Right ventricle myocardium inferior (tissue), 1 donor: ENCODE data around the gene RECK. TPM values are rescaled to one million over a fixed set of nuclear protein-coding genes. Genes with fewer than 3 reads are reported as not detected.

ENCODE experiments used
- ATAC-seq: fragments of 200-7000 bp; cut with Tn5 transposase; one replicate; pipeline ENCODE4 v1.9.1; 2020; ENCODE audit warnings: mild to moderate bottlenecking, moderate library complexity
- DNase-seq: peaks from one replicate; pipeline ENCODE4 v3.0.0; 2021; ENCODE audit errors: missing footprints
- intact Hi-C: fragments of 100-400 bp; cut with DNase I; formaldehyde crosslinking; loops from one replicate; pipeline ENCODE4 v1.11.0; 2022
- total RNA-seq: library from RNA; stranded (reverse); fragmentation: NEBNext Ultra II Directional; extraction: Animal tissue kit (Norgen Biotek cat#: 25700); gene quantifications from one replicate; pipeline ENCODE4 v1.2.1, GENCODE V29; 2021
- donor health status: DM: no; HTN: yes; CAD: no; lungs with severe emphysema.

RECK gene
- total RNA-seq, 1 donor from 2014 or later, result 5.5 TPM

DNA sequence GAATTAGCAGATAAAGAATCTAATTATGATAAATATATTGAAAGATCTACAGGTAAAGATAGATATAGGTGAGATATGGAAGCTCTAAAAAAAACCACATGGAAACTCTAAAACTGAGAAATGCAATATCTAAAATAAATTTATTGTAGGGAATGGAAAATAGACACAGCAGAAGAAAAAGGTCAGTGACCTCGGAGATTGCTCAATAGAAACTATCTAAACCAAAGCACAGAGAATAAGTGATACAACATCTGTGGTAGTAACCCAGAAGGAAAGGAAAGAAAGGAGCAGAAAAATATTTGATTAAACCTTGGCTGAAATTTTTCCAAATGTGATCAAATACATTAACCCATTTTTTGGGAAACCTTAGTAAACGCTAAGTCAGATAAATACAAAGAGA lies 56.7 kb downstream of the RECK start:
- no peak for ATAC-seq
- intact Hi-C loops, result no loop called here

DNA sequence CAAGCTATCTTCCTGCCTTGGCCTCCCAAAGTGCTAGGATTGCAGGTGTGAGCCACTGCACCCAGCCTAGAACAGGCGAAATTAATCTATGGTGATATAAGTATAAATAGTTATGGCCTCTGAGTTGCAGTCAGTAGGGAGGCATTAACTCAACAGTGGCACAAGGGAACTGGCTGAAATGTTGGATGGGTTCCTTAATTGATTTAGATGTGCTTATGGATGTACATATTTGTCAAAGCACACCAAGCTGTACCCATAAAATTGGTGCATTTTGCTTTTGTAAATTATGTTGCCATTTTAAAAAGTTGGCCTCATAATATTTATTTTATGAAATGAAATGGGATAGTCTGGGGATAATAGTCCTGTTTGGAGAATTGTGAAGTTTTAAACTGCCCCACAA lies 63.0 kb downstream of the RECK start:
- DNase-seq (no peak), ATAC-seq (no peak)
- intact Hi-C loops, result loop anchor here (10.0 kb wide), 1 partner anchor 225 kb away; no protein-coding TSS in a partner anchor

More for the DNA sequence above, 56.7 kb downstream of the RECK start:
- no peak for DNase-seq

DNA sequence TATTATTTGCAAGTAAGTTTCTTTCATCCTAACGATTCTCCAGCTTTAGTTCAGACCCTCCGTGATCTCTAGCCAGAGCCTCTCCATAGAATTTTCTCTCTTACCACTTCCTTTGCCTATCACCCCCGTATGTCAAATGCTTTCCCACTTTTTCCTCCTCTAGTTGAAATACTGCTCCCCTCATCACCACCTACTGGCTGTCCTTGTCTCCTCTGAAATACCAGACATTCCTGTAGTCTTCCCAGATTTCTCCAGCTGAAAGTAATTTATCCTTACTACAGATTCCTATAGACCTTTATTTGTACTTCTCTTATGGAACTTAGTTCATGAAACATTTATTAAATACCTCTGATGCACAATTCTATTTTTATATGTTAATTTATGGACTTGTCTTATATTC lies 63.8 kb downstream of the RECK start:
- intact Hi-C loops, result loop anchor here (10.0 kb wide), 1 partner anchor 224 kb away; no protein-coding TSS in a partner anchor
- ATAC-seq, result no peak

DNA sequence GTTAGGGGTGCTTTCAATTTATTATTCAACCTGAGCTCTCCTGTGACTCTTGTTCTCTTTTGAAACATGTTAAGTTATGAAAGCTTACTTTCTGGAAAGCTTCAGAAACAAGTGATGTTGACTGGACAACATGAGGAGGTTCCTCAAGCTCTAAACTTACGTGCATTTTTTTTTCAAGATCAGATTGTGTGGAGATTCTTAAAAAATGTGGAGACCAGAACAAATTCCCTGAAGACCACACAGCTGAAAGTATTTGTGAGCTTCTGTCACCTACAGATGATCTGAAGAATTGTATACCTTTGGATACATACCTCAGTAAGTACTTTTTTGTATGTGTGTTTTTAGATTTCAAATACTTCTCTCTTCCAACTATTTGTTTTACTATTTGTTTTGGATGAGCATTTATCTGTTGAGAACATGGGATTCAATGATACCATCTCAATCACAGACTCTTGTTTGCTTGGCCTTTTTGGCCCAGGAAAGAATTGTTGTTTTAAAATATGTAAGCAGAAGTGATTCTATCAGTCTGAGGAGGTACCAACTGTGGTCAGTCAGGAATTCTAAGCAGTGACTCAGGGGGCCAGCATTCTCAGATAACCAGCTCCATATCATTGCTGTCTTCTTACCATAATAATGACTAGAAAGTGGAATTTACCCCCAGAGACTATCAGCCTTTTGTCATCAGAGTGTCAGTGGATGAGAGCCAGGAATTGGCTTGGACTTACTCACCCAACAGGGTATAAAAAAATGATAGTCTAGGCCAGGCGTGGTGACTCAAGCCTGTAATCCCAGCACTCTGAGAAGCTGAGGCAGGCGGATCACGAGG lies 65.4 kb downstream of the RECK start:
- DNase-seq, result no peak
- intact Hi-C loops, result loop anchor here (10.0 kb wide), 1 partner anchor 223 kb away; no protein-coding TSS in a partner anchor
- no peak for ATAC-seq

More for the DNA sequence above, 63.8 kb downstream of the RECK start:
- DNase-seq, result no peak

DNA sequence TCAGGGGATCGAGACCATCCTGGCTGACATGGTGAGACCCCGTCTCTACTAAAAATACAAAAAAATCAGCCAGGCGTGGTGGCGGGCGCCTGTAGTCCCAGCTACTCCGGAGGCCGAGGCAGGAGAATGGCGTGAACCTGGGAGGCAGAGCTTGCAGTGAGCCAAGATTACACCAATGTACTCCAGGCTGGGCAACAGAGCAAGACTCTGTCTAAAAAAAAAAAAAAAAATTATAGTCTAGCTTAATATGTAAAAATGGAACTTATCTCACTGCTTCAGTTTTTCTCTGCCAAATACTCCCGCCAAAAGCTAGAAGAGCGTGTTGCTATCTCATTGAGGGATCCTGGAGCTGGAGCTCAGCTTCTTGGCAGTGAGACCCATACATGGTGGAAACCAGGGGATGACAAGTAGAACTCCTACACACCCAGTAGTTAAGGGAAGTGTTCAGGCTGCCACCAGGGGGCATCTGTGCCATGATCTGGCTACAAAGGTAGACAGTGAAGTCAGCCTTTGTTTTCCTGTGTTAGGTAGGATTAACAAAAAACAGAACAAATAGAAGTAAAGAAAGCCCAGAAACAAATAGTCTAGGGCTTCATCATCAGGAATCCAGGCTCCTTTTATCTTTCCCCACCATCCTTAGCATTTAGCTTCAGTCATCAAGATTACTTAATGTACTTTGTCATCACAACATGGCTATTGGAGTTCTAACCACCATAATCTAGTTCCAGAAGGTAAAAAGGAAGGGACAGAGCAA lies 66.2 kb downstream of the RECK start:
- ATAC-seq, result peak; percentile 91

GRCh38 chr9:36109071-36109470 lies 72.4 kb downstream of the RECK start:
- intact Hi-C loops, result loop anchor here (10.0 kb wide), 1 partner anchor 216 kb away; no protein-coding TSS in a partner anchor
- DNase-seq (no peak), ATAC-seq (no peak)

More for the DNA sequence above, 66.2 kb downstream of the RECK start:
- intact Hi-C loops, result loop anchor here (1.0 to 10.0 kb wide), 2 partner anchors 63 to 222 kb away; no protein-coding TSS in a partner anchor
- peak; percentile 91 for DNase-seq

GRCh38 chr9:36110434-36110833 lies 73.7 kb downstream of the RECK start:
- DNase-seq, result no peak
- no peak for ATAC-seq
- intact Hi-C loops, result loop anchor here (10.0 kb wide), 1 partner anchor 56 kb away; no protein-coding TSS in a partner anchor

DNA sequence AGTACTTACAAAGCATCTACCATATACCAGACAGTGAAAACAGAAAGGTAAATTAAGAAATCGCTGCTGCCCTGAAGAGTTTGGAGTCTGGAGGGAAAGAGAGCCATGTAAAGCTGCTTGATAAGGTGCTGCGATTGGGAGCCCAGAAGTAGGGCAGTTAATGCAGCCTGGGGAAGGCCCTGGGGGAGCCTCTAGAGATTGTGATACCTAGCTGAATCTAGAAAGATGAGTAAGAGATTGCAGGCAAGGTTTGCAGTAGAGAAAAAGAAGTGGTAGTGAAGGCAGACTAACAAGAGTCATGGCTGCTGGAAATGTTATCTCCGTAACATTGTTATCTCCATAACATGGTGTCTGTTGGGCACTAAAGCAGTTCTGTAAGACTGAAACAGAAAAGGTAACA lies 75.8 kb downstream of the RECK start:
- DNase-seq (no peak), ATAC-seq (no peak)
- intact Hi-C loops, result loop anchor here (10.0 kb wide), 1 partner anchor 58 kb away; no protein-coding TSS in a partner anchor

DNA sequence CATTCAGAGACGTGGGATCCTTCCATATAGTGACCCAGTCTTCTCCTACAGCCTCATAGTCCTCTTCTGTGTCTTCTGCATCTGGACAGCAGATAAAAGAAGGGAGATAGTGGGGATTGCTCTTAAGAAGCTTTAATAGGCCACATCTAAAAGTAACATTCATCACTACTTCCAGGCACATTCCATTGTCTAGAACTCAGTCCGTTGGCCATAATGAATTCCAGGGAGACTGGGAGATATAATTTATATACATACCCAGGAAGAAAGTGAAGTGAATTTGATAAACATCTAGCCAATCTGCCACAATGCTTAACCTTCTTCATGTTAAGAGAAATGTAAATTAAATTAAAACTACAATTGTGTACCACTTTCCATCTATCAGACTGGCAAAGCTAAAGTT lies 77.3 kb downstream of the RECK start:
- no peak for ATAC-seq
- intact Hi-C loops, result loop anchor here (10.0 kb wide), 1 partner anchor 59 kb away; no protein-coding TSS in a partner anchor
- no peak for DNase-seq

DNA sequence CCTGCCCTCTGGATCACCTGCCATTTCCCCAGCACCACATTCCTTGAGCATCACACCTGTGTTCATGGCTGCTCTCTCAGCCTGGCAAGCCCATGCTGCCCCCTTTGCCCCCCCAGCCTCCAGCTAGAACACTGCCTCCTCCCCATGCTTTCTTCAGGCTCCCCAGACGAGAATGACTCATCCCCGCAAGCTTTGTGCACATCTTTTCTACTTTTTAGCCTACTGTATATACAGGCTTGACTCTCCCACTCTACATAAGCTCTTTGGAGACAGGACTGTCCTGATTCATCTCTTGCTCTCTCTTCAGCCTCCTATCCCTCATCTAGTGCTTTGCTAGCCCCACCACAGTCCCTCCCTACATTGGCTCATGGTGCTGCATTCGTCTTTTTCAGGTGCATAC lies 79.9 kb downstream of the RECK start:
- ATAC-seq, result no peak
- no peak for DNase-seq
- intact Hi-C loops, result loop anchor here (10.0 kb wide), 1 partner anchor 62 kb away; no protein-coding TSS in a partner anchor

GRCh38 chr9:36118201-36118600 lies 81.5 kb downstream of the RECK start:
- intact Hi-C loops, result loop anchor here (10.0 kb wide), 1 partner anchor 63 kb away; no protein-coding TSS in a partner anchor
- ATAC-seq (no peak), DNase-seq (no peak)

- intact Hi-C loops, result loop anchor here (10.0 kb wide), 1 partner anchor 64 kb away; no protein-coding TSS in a partner anchor
- no peak for DNase-seq
- no peak for ATAC-seq
These were observed 82.0 kb downstream of the RECK start for GRCh38 chr9:36118706-36119105.

- no peak for DNase-seq
- intact Hi-C loops, result loop anchor here (10.0 kb wide), 1 partner anchor 65 kb away; no protein-coding TSS in a partner anchor
- ATAC-seq, result no peak
These were observed 82.8 kb downstream of the RECK start for GRCh38 chr9:36119476-36119875.

- intact Hi-C loops, result no loop called here
- DNase-seq, result no peak
- ATAC-seq, result no peak
These were observed 84.0 kb downstream of the RECK start for GRCh38 chr9:36120705-36121104.

- intact Hi-C loops, result no loop called here
- ATAC-seq (no peak), DNase-seq (no peak)
These were observed 85.3 kb downstream of the RECK start for GRCh38 chr9:36121971-36122370.

DNA sequence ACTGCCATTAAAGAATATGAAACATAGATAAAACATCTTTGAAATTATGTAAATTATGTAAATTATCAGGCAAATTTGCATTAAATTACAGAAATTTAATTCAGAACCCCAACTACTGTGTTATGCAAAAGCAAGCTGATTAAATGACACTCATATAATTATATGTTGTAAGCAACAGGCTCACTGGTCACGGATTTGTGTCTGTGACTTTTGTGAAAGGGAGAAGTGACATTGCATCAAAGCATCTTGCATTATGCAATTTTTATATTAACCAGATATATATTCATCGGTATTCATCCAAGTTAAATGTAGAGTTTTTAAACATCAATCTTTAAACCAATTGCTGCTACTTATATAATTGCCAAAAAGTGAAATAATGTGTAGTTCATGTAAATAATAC lies 86.8 kb downstream of the RECK start:
- intact Hi-C loops, result no loop called here
- DNase-seq, result no peak
- no peak for ATAC-seq

DNA sequence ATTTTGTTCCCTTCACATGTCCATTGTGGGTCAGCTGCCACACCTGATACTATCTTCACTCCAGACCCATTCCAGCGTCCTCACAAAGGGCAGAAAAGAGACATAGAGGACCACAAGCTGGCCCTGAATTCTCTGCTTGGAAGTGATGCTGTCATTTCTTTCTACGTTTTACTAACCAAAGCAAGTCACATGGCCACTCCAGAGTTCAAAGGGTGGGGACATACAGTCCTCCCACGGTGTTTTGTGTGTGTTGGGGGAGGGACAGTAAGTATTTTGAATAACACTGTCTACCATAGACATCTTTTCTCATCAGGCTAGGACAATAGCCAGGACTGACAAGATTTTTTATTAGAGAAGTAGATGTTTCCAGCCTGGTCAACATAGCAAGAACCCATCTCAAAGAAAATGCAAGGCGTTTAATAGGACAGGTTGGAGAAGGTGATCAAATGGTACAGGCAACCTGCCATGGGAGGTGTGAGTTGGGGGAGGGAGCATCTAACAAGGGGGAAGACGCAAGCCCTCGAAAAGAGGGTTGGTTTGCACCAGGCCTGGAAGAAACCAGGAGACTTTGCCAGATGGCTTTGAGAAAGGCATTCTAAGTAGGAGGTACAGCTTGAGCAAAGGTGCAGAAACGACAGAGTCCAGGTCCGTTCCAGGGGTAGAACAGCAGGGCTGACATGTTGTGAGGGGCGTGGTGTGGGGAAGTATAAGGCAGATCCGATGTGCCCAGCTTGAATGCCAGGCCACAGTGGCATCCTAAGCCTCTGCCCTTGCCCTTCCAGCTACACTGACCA lies 88.5 kb downstream of the RECK start:
- intact Hi-C loops, result no loop called here
- ATAC-seq (no peak), DNase-seq (no peak)

GRCh38 chr9:36126016-36126730 lies 89.5 kb downstream of the RECK start:
- ATAC-seq, result no peak
- intact Hi-C loops, result no loop called here
- no peak for DNase-seq
